ENCODE measurements around the gene GOLGA6L10.

DNA sequence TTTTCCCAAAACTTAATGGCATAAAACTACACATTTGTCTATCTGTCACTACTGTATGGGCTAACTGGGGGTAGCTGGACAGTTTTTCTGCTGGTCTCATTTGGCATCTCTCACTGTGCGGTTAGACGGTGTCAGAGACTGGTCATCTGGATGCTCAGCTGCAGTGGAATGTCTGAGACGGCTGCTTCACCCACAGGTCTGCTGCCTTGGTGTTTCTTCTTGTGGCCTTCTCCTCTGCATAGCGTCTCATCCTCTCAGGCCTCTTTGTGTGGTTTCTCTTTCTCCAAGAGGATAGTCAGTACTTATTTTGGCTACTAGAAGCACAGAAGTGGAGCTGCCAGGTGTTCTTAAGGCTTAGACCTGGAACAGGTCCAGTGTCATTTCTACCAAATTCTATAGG lies 44.4 kb upstream of the GOLGA6L10 start:
- TF ChIP-seq YY1 (IDR thresholded peaks at IDR 0.05; ENCODE audit: low read depth): no peak
- TF ChIP-seq, protein P1, sequence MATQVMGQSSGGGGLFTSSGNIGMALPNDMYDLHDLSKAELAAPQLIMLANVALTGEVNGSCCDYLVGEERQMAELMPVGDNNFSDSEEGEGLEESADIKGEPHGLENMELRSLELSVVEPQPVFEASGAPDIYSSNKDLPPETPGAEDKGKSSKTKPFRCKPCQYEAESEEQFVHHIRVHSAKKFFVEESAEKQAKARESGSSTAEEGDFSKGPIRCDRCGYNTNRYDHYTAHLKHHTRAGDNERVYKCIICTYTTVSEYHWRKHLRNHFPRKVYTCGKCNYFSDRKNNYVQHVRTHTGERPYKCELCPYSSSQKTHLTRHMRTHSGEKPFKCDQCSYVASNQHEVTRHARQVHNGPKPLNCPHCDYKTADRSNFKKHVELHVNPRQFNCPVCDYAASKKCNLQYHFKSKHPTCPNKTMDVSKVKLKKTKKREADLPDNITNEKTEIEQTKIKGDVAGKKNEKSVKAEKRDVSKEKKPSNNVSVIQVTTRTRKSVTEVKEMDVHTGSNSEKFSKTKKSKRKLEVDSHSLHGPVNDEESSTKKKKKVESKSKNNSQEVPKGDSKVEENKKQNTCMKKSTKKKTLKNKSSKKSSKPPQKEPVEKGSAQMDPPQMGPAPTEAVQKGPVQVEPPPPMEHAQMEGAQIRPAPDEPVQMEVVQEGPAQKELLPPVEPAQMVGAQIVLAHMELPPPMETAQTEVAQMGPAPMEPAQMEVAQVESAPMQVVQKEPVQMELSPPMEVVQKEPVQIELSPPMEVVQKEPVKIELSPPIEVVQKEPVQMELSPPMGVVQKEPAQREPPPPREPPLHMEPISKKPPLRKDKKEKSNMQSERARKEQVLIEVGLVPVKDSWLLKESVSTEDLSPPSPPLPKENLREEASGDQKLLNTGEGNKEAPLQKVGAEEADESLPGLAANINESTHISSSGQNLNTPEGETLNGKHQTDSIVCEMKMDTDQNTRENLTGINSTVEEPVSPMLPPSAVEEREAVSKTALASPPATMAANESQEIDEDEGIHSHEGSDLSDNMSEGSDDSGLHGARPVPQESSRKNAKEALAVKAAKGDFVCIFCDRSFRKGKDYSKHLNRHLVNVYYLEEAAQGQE (IDR thresholded peaks at IDR 0.05; ENCODE audit: low read depth): no peak
- TF ChIP-seq EP300 (IDR thresholded peaks at IDR 0.05; ENCODE audit: borderline replicate concordance): no peak
- TF ChIP-seq CREB1 (IDR thresholded peaks at IDR 0.05; ENCODE audit: low read depth): no peak
- no peak for TF ChIP-seq RAD21 (IDR thresholded peaks at IDR 0.05; ENCODE audit: low read depth)
- TF ChIP-seq, protein P2, sequence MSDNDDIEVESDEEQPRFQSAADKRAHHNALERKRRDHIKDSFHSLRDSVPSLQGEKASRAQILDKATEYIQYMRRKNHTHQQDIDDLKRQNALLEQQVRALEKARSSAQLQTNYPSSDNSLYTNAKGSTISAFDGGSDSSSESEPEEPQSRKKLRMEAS (IDR thresholded peaks at IDR 0.05): no peak
- TF ChIP-seq TCF12 (IDR thresholded peaks at IDR 0.05; ENCODE audit: low read depth): no peak
- TF ChIP-seq EGR1 (IDR thresholded peaks at IDR 0.05): no peak
